Measurements from ENCODE around the gene ACADS.

ACADS gene

GRCh38 chr12:120757226-120757742 is 31.7 kb downstream of the ACADS start:
- no peak for DNase-seq (ENCODE audit: low read depth in 2 of 2)

- DNase-seq (ENCODE audit: low read depth in 2 of 2), result no peak
These were observed 32.3 kb downstream of the ACADS start for GRCh38 chr12:120757949-120758348.

GRCh38 chr12:120758798-120759590 is 33.4 kb downstream of the ACADS start:
- no peak for DNase-seq (ENCODE audit: low read depth in 2 of 2)

GRCh38 chr12:120759591-120760348 is 34.1 kb downstream of the ACADS start:
- no peak for DNase-seq (ENCODE audit: low read depth in 2 of 2)

- DNase-seq (ENCODE audit: low read depth in 2 of 2), result no peak
These were observed 35.0 kb downstream of the ACADS start for GRCh38 chr12:120760349-120761254.

- DNase-seq (ENCODE audit: low read depth in 2 of 2), result no peak
These were observed 35.9 kb downstream of the ACADS start for GRCh38 chr12:120761519-120761934.

GRCh38 chr12:120762086-120762485 is 36.5 kb downstream of the ACADS start:
- DNase-seq (ENCODE audit: low read depth in 2 of 2), result no peak

- DNase-seq (ENCODE audit: low read depth in 2 of 2), result no peak
These were observed 37.6 kb downstream of the ACADS start for GRCh38 chr12:120763250-120763649.

GRCh38 chr12:120764816-120765215 is 39.2 kb downstream of the ACADS start:
- no peak for DNase-seq (ENCODE audit: low read depth in 2 of 2)

GRCh38 chr12:120766566-120766965 is 40.9 kb downstream of the ACADS start:
- DNase-seq (ENCODE audit: low read depth in 2 of 2), result no peak

GRCh38 chr12:120767071-120768024 is 41.7 kb downstream of the ACADS start:
- DNase-seq (ENCODE audit: low read depth in 2 of 2), result no peak

GRCh38 chr12:120771097-120771496 is 45.5 kb downstream of the ACADS start:
- no peak for DNase-seq (ENCODE audit: low read depth in 2 of 2)

GRCh38 chr12:120774169-120774916 is 48.7 kb downstream of the ACADS start:
- no peak for DNase-seq (ENCODE audit: low read depth in 2 of 2)

- DNase-seq (ENCODE audit: low read depth in 2 of 2), result no peak
These were observed 50.4 kb downstream of the ACADS start for GRCh38 chr12:120775862-120776552.

GRCh38 chr12:120783197-120783596 is 57.6 kb downstream of the ACADS start:
- DNase-seq (ENCODE audit: low read depth in 2 of 2), result no peak

GRCh38 chr12:120784804-120785203 is 59.2 kb downstream of the ACADS start:
- DNase-seq (ENCODE audit: low read depth in 2 of 2), result no peak

GRCh38 chr12:120787889-120788288 is 62.3 kb downstream of the ACADS start:
- DNase-seq (ENCODE audit: low read depth in 2 of 2), result no peak
